GM19239 (cell line): ENCODE data around the gene SEC31A.
"Not testable (repeated sequence)": the region's sequence is repeated elsewhere in the genome, so short reads cannot be mapped to it uniquely, and the experiment has no call there.

Experiments
- DNase-seq: peaks from one replicate; pipeline ENCODE4 v3.0.0; 2011; ENCODE audit warnings: low spot score; ENCODE audit not compliant: insufficient read length
- FAIRE-seq: peaks from 2 replicates; lab custom pipeline; 2011; peaks lifted over from hg19 to GRCh38; lab: Jason Lieb, UNC

SEC31A gene

DNA sequence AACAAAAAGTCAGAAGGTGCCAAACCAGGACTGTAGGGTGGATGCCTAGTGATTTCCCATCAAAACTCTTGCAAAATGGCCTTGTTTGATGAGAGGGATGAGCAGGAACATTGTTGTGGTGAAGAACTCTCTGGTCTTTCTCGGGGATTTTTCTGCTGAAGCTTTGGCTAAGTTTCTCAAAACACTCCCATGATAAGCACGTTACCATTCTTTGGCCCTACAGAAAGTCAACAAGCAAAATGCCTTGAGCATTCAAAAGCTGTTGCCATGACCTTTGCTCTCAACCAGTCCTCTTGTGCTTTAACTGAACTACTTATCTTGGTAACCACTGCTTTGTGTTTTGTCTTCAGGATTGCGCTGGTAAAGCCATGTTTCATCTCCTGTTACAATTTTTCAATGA is 3.0 kb upstream of the SEC31A start:
- DNase-seq (no peak), FAIRE-seq (no peak)

DNA sequence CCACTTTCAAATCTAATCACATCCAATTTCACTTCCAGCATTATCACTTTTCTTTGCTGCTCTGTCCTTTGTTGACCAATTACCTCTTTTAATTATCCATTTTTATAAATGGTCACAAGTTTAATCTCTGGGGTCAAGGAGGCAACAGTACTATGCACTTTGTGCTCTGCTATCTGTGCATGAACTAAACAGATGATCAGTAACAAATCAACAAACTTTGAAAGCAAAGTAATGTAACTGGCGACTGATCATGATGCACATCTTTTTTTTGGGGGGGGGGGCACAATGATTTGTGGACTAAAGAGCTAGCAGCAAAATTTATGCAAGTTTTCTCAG is 1.5 kb upstream of the SEC31A start:
- no peak for FAIRE-seq
- no peak for DNase-seq

DNA sequence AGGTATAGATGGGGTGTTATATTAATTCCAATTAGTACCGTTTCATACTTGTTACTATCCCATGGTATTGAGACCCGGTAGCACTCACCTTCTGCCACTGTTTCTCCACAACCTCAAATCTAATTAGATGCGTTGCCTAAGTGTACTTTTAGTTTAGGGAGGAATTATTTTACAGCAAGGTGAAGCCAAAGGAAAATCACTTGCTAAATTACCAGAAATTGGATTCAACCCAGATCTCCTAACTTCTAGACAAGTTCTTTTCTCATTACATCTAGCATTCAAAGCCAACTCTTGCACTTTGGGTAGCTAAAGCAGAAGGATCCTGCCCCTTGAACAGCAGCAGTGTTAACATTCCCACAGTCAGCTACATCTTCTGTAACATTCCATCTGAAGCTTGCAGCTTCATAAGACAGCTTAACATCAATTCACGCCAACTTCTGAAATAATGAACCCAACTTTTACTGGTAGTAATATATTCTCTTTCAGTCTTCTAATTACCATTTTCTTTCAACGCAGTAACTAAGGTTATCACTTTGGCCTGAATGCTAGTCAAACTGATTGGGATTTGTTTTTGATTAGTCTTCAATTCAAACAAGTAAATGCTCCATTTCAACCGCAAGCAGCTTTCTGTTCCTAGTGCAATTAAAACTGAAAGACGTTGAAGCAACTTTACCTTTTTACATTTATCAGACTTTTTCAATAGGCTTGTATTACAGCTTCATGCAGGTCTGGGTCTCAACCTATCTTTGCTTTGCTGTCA is 934 bp upstream of the SEC31A start:
- FAIRE-seq: peak; percentile 66
- no peak for DNase-seq

DNA sequence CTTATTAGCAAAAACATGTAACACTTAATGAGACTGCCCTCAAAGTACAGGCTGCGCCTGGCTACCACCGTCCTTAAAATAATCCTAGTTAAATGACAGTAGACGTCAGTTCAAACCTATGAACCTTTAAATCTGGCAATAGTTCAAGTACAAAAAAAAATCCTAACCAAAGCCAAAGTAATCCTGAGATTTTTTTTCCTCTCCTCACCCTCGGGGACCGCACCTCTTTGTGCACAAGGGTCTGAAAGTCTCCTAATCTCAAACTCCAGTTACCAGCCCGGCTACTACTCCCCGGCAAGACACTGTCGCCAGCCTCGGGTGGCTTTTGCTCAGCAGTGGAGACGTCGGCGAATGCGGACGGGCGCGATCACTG is 439 bp downstream of the SEC31A start:
- DNase-seq (no peak), FAIRE-seq (peak; percentile 49)

DNA sequence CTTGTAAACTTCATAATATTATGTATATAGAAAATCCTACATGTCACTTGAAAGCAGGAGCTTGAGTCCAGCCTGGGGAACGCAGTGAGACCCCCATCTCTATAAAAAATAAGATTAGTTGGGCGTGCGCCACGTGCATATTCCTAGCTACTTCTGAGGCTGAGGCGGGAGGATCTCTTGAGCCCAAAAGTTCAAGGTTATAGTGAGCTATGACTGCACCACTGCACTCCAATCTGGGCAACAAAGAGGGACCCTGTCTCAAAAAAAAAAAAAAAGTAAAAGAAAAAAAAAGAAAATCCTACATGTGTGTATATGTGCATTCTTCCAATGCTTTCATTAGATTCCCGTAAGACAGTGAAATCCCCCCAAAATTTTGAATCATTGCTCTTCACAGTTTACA is 1.7 kb downstream of the SEC31A start:
- DNase-seq: no peak
- no peak for FAIRE-seq

DNA sequence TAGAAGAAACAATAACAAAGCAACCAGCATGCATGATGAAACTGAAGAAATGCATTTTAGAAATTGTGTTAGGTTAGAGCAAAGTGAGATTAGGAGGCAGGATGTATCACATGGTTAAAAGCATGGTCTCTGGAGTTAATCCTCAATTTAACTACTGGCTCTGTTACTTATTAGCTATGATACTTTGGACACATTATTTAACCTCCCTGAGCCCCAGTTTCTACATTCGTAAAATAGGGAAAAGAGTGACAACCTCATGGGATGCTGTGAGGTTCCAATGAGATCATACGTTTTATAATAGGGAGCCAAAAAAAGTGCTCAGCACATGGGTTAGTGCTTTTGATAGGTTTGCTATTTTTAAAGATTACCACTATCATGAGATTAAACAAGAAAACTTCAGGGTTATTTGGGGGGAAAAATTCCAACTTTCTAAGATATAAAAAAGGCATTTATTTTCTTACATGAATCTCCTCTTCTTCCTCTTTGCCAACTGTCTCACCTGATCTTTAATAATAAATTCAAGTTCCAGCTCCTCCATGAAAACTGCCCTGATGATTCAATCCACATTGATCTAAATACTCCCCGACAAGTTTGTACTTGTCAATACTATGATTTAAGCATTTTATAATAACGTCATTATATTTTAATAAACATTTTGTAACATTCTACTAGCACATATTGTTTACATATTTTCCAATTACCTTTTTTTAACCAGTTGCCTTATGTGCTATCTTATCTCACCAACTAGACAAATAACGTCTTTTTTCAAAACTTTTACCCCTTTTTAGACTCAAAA is 4.6 kb downstream of the SEC31A start:
- FAIRE-seq (peak; percentile 35), DNase-seq (no peak)

DNA sequence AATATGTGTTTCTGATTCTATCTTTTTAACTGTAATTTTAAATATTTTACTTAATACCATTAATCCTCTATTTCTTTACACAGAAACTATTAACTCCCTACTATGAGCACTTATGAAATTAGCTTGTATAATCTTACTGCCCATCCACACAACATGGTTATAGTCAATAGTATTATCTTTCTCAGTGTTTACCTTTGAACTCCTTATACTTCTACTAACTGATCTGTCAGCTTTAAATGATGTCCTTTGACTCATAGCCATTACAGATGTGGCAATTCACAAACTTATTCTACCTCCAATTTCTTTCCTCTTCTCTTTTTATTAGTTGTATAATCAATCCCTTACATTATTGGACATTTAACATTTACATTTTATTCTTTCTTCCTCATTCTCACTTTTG is 5.5 kb downstream of the SEC31A start:
- FAIRE-seq: no peak
- no peak for DNase-seq

DNA sequence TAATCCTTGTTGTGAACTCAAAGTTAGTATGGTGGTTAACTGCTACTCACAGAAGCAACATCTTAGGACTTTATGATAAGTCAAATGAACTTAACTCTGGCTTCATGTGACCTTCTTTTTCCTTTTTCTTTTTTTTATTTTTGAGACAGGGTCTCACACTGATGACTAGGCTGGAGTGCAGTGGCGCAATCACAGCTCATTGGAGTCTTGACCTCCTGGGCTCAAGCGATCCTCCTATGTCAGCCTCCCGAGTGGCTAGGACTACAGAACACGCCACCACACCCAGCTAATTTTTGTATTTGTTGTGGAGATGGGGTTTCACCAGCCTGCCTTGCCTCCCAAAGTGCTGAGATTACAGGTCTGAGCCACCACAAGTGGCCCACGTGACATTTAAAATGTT is 22.4 kb downstream of the SEC31A start:
- DNase-seq (no peak), FAIRE-seq (no peak)

DNA sequence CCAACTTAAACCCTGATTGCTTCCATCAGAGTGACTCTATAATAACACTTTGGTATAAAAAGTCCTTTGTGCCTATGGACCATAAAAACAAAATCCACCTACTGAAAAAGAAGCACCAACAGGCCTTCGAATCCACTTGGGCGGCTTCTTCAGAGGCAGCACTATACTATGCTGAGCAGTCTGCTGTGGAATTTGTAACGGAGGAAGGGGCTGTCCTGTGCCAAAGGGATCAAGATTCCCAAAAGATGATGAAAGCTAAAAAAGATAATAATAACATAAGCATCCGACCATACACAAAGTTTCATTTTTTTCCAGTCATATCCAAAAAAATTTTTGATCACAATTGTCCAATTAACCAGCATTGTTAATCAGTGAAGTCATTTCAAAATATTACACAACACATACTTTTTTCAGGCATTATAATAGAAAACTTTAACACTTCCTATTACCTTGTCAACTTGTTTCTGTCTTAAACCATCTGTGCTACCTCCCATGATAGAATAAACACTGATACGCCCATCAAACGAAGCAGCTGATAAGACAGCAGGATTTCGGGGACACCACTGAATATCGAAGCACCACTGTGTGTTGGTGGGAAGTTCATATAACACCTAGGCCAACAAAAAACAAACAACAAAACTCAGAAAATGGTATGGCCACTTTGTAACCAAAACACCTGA is 24.1 kb downstream of the SEC31A start:
- no peak for FAIRE-seq

DNA sequence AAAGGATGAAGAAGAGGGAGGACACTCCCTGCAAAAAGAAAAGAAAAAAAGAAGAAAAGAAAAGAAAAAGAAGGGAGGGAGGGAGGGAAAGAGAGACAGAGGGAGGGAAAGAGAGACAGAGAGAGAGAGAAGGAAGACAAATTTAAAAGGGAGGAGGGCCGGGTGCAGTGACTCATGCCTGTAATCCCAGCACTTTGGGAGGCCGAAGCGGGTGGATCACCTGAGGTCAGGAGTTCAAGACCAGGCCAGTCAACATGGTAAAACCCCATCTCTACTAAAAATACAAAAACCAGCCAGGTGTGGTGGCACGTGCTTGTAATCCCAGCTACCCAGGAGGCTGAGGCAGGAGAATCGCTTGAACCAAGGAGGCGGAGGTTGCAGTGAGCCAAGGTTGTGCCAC is 24.9 kb downstream of the SEC31A start:
- DNase-seq, FAIRE-seq: not testable (repeated sequence)

More for the DNA sequence above, 24.1 kb downstream of the SEC31A start:
- DNase-seq: no peak

DNA sequence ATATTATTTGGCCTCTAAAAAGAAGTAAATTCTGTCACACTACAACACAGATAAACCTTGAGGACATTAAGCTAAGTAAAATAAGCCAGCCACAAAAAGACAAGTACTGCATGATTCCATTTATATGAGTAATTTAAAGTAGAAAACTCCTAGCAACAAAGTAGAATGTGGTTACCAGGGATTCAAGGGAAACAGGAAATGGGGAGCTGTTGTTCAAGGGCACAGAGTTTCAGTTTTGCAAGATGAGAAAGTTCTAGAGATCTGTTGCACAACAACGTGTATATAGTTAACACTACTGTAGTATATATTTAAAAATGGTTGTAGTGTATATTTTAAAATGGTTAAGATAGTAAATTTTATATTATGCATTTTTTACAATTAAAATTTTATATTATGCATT is 25.4 kb downstream of the SEC31A start:
- DNase-seq (no peak), FAIRE-seq (peak; percentile 14)

DNA sequence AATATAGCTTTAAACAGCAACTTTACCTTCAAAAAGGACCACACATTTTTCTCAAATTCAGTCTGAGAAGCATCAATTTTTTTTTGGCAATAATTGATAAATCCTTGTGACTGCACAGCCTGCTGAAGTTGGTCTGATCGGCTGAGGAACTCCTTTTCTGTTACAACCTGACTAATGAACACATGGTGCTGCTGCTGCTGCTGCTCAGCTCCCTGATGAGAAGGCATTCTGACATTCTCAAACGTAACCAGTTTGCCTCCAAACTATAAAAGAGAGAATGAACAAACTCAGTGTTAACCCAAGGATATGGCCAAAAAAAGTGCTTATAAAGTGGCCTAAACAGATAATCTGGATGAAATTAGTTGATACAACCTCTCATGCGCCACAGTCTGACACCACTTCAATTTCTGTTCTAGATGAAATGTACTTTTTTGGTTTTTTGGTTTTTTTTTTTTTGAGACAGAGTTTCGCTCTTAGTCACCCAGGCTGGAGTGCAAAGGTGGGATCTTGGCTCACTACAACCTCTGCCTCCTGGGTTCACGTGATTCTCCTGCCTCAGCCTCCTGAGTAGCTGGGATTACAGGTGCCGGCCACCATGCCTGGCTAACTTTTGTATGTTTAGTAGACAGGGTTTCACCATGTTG is 26.5 kb downstream of the SEC31A start:
- FAIRE-seq (peak; percentile 11), DNase-seq (no peak)

DNA sequence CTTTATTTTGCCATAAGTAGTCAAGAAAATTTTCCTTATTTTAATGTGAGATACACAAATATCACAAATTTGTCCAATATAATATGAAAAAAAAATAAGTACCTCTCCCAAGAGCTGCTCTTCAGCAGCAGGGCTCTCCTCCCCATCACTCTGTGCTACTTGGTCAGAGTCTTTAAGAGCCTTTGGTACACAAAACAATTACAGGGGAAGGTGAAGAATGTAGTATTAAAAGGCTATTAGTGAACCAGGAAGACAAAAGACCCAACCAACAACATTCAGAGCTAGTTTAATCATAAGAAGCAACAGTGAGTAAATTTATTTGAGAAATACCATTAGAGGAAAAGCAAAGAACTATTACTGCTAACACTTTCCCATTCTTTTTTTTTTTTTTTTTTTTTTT is 29.4 kb downstream of the SEC31A start:
- FAIRE-seq (no peak), DNase-seq (no peak)

DNA sequence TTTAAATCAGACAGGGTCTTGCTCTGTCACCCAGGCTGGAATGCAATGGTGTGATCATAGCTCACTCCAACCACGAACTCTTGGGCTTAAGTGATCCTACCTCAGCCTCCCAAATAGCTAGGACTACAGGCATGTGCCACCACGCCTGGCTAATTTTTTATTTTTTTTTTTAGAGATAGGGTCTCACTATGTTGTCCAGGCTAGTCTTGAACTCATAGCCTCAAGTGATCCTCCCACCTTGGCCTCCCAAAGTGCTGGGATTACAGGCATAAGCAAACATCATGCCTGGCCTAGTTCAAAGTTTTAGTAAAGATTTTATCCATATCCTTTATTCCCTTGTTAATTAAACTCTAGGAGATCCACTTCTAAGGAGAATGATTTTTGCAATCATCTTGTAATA is 30.5 kb downstream of the SEC31A start:
- DNase-seq, FAIRE-seq: not testable (repeated sequence)

DNA sequence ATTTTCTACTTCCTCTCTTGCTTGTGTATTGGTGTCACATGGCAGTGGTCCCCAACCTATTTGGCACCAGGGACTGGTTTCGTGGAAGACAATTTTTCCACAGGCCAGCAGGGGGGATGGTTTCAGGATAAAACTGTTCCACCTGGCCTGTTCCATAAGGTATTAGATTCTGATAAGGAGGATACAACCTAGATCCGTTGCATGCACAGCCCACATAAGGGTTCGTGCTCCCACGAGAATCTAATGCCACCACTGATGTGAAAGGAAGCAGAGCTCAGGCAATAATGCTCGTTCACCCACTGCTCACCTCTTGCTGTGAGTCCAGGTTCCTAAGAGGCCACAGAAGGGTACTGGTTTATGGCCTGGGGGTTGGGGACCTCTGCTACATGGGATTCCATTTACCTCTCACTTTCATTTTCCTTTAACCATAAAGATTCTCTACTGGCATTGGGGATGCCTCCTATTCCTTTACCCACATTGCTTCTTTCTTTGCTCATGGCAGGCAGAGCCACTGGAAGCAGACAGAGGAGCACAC is 38.1 kb downstream of the SEC31A start:
- FAIRE-seq (peak; percentile 26), DNase-seq (no peak)

DNA sequence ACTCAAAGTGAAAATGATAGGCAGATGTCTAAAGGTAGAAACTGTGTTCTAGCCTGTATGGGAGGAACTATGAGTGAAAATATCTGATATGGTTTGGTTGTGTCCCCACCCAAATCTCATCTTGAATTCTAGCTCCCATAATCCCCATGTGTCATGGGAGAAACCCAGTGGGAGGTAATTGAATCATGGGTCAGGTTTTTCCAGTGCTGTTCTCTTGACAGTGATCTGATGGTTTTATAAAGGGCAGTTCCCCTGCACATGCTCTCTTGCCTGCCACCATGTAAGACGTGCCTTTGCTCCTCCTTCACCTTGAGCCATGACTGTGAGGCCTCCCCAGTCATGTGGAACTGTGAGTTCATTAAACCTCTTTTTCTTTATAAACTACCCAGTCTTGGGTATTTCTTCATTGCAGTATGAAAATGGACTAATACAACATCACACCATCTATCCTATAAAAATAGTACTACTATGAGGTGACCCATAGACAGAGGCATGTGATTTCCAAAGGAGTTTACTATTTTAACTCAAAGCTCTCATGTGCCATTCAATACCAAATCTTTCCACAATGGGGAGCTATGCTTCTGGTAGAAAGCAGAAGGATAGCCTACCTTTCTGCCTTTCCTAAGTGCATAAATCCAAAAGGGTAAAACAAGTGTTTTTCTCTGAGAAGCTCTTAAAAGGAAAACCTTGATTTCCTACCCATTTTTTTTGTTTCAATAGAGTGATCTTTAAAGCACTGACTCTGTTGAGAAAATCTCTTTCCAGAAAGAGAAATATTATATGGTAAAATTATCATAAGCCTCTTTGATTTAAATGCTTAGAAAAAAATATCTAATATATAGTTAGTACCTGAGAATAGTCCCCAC is 38.8 kb downstream of the SEC31A start:
- no peak for FAIRE-seq
- DNase-seq: no peak

DNA sequence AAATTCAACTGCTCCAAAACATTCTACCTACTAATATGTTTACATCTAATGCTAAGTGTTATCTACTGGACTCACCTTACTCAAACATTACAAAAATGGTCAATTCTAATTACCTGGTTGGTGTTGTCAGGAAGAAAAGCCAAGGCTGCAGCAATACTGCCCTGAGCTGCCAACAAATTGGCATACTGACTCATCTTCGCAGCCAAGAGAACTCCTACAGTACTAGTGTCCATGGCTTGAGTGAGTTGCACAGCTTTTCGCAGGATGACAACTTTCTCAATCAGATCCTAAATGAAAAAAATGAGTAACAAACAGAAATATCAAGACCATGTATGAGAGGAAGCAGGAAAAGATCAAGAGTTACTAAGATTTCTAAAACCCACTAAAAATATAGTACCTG is 39.6 kb downstream of the SEC31A start:
- DNase-seq (no peak), FAIRE-seq (no peak)

DNA sequence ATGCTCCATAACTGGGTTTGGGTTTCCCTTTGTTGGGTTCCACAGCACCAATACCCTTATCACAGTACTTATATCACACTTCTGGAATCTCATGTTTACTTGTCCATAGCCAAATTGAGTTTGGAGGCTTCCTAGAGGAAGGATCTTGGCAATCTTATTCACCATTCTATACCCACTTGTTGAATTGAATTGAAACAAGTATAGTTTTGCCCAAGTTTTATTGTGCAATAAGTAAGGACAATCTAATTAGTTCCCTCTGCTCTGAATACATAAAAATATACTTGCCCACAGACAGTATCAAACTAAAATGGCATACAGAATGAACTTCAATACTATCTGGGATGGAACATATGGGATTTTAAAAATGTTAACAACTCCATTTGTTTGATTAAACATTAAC is 40.3 kb downstream of the SEC31A start:
- DNase-seq (no peak), FAIRE-seq (no peak)

DNA sequence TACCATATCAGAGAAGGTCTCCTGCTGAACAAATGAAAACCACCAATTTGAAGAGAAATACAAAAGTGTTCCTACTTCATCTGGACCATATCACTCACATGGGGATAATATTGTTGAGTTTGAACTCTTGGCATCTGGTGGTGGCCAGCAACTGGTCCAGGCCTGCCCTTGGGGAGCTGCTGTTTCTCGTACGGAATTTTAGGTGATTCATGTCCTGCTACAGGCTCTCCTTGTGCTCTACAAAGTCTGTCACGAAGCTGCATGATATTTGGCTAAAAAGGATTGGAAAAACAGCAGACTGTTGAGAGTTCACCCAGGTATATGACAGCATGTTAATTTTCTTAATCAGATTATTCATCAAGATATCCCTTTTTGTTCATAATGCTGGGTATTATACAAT is 42.2 kb downstream of the SEC31A start:
- DNase-seq: no peak
- FAIRE-seq: no peak

DNA sequence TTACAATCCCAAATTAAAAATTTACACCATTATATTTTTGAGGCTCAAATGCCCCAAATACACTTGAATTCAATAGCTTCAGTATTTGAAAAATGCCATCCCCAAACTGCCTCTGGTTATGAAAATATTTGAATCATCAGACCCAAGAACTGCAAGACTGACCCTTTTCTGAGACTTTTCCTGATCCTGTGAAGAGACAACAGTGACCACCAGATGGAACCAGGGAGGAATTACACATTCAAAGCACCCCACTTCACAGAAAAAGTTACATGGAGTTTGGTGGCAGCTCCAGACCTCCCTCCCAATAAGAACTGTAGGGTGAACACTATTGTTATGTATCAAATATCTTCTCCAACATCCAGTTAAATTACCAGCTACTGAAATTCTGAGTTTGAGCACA is 48.4 kb downstream of the SEC31A start:
- DNase-seq (no peak), FAIRE-seq (no peak)
